GM23338 (cell line): ENCODE data around the gene VWC2. TPM values are rescaled to one million over a fixed set of nuclear protein-coding genes. Genes with fewer than 3 reads are reported as not detected.

Source experiments
- ATAC-seq: fragments of 200-7000 bp; cut with Tn5 transposase; 3 replicates; pipeline ENCODE4 v1.9.1; 2020
- DNase-seq: peaks from one replicate; pipeline ENCODE4 v3.0.0-alpha.2; 2015; ENCODE audit warnings: low spot score
- H2AFZ ChIP-seq: fragments of 200-600 bp; sonication (generic); 2 replicates; pipeline ENCODE4 v1.8.0; 2016; ENCODE audit warnings: antibody characterized with exemption, mild to moderate bottlenecking, moderate library complexity
- H3F3A ChIP-seq: fragments of 200-600 bp; sonication (generic); replicated peaks from 2 replicates; pipeline ENCODE4 v1.8.0; 2017; ENCODE audit warnings: antibody characterized with exemption, mixed run types, low read depth
- H3K27ac ChIP-seq: fragments of 200-600 bp; sonication (generic); 2 replicates; pipeline ENCODE4 v1.6.1; 2016; ENCODE audit warnings: low read depth
- H3K27me3 ChIP-seq: fragments of 200-600 bp; sonication (generic); 2 replicates; pipeline ENCODE4 v1.8.0; 2016; ENCODE audit warnings: mild to moderate bottlenecking, mixed run types, moderate library complexity; ENCODE audit not compliant: insufficient read depth
- H3K36me3 ChIP-seq: fragments of 200-600 bp; sonication (generic); 2 replicates; pipeline ENCODE4 v1.8.0; 2016; ENCODE audit warnings: mild to moderate bottlenecking; ENCODE audit not compliant: insufficient read depth
- H3K4me1 ChIP-seq: fragments of 200-600 bp; sonication (generic); 2 replicates; pipeline ENCODE4 v1.8.0; 2016; ENCODE audit warnings: mild to moderate bottlenecking, moderate library complexity; ENCODE audit not compliant: insufficient read depth
- H3K4me2 ChIP-seq: fragments of 200-600 bp; sonication (generic); 2 replicates; pipeline ENCODE4 v1.7.1; 2017; ENCODE audit warnings: mixed run types
- H3K4me3 ChIP-seq: fragments of 200-600 bp; sonication (generic); 2 replicates; pipeline ENCODE4 v1.6.1; 2016; ENCODE audit warnings: mixed run types
- H3K79me2 ChIP-seq: fragments of 200-600 bp; sonication (generic); replicated peaks from 2 replicates; pipeline ENCODE4 v1.8.0; 2017; ENCODE audit warnings: mild to moderate bottlenecking; ENCODE audit not compliant: insufficient read depth
- H3K9me2 ChIP-seq: fragments of 200-600 bp; sonication (generic); 2 replicates; pipeline ENCODE4 v1.8.0; 2017; ENCODE audit not compliant: insufficient read depth
- H4K20me1 ChIP-seq: fragments of 200-600 bp; sonication (generic); replicated peaks from 2 replicates; pipeline ENCODE4 v1.8.0; 2017; ENCODE audit warnings: mild to moderate bottlenecking; ENCODE audit not compliant: insufficient read depth
- H3K27ac Mint-ChIP-seq: 2 replicates; pipeline ENCODE4 v1.8.0; 2020; ENCODE audit warnings: inconsistent platforms, mild to moderate bottlenecking, moderate library complexity, mixed read lengths
- H3K27me3 Mint-ChIP-seq: 3 replicates; pipeline ENCODE4 v1.8.0; 2022; ENCODE audit warnings: low read depth, mild to moderate bottlenecking, moderate library complexity, mixed read lengths, inconsistent platforms; ENCODE audit not compliant: insufficient read depth, poor library complexity
- H3K36me3 Mint-ChIP-seq: 3 replicates; pipeline ENCODE4 v1.8.0; 2021; ENCODE audit warnings: low read depth, mild to moderate bottlenecking, inconsistent platforms, moderate library complexity, mixed read lengths
- H3K4me1 Mint-ChIP-seq: 3 replicates; pipeline ENCODE4 v1.8.0; 2020; ENCODE audit warnings: mild to moderate bottlenecking, inconsistent platforms, mixed read lengths
- H3K4me3 Mint-ChIP-seq: 3 replicates; pipeline ENCODE4 v1.8.0; 2021; ENCODE audit warnings: moderate library complexity, mild to moderate bottlenecking, inconsistent platforms, mixed read lengths
- H3K9me3 Mint-ChIP-seq: 3 replicates; pipeline ENCODE4 v1.8.0; 2020; ENCODE audit warnings: moderate library complexity, mild to moderate bottlenecking, inconsistent platforms, mixed read lengths
- CREB1 ChIP-seq: fragments of 250-450 bp; sonication (Bioruptor Pico); IDR thresholded peaks from 2 replicates; pipeline ENCODE4 v1.5.0; 2020; ENCODE audit warnings: low read depth, mild to moderate bottlenecking, moderate library complexity
- CTCF ChIP-seq, 2 experiments: fragments of 200-600 bp in 1 of 2; sonication (generic) in 1 of 2; conservative IDR thresholded peaks; 2 replicates each; pipeline versions ENCODE4 v1.5.1 to v1.6.1; 2016 to 2017; ENCODE audit warnings: antibody characterized with exemption in 2 of 2, low read depth in 2 of 2, mild to moderate bottlenecking in 2 of 2, moderate library complexity in 1 of 2
- ETS1 ChIP-seq: IDR thresholded peaks from 2 replicates; pipeline ENCODE4 v1.6.1; 2016; ENCODE audit warnings: antibody characterized with exemption
- EZH2 ChIP-seq: fragments of 200-600 bp; sonication (generic); IDR thresholded peaks from one replicate; pipeline ENCODE4 v1.8.0; 2017; ENCODE audit warnings: antibody characterized with exemption, mild to moderate bottlenecking, low read depth; ENCODE audit not compliant: unreplicated experiment
- EZH2phosphoT487 ChIP-seq: fragments of 200-600 bp; sonication (generic); IDR thresholded peaks from one replicate; pipeline ENCODE4 v1.8.1; 2018; ENCODE audit warnings: antibody characterized with exemption; ENCODE audit not compliant: unreplicated experiment
- JUNB ChIP-seq: IDR thresholded peaks from one replicate; pipeline ENCODE4 v1.6.1; 2016; ENCODE audit warnings: antibody characterized with exemption; ENCODE audit not compliant: unreplicated experiment
- NANOG ChIP-seq: IDR thresholded peaks from 2 replicates; pipeline ENCODE4 v1.6.1; 2016; ENCODE audit warnings: antibody characterized with exemption, borderline replicate concordance
- POLR2AphosphoS5 ChIP-seq: IDR thresholded peaks from 2 replicates; pipeline ENCODE4 v1.6.1; 2016; ENCODE audit warnings: antibody characterized with exemption, low read depth
- REST ChIP-seq: IDR thresholded peaks from one replicate; pipeline ENCODE4 v1.6.1; 2018; ENCODE audit warnings: antibody characterized with exemption; ENCODE audit not compliant: unreplicated experiment
- STAT1 ChIP-seq: IDR thresholded peaks from one replicate; pipeline ENCODE4 v1.6.1; 2016; ENCODE audit warnings: antibody characterized with exemption; ENCODE audit not compliant: unreplicated experiment
- ZNF114 ChIP-seq: fragments of 250-450 bp; sonication (Bioruptor Pico); IDR thresholded peaks from 2 replicates; pipeline ENCODE4 v1.5.0; 2020; ENCODE audit warnings: mild to moderate bottlenecking, moderate library complexity
- ZNF331 ChIP-seq: fragments of 250-450 bp; sonication (Bioruptor Pico); IDR thresholded peaks from 2 replicates; pipeline ENCODE4 v1.5.0; 2020; ENCODE audit warnings: low read depth, mild to moderate bottlenecking, moderate library complexity
- polyA plus RNA-seq: library from polyadenylated mRNA; unstranded; fragments of >200 nt; fragmentation: Nextera tagmentation; extraction: Ambion mirVana; gene quantifications from 2 replicates; pipeline ENCODE4 v1.2.1, GENCODE V29; 2016
- total RNA-seq: library from RNA; depleted of rRNA; stranded (reverse); fragments of >200 nt; shearing (Covaris generic); gene quantifications from 2 replicates; pipeline ENCODE4 v1.2.3, GENCODE V29; 2014
- TF ChIP-seq, protein P1 (sequence below): fragments of 250-450 bp; sonication (Bioruptor Pico); IDR thresholded peaks from 2 replicates; pipeline ENCODE4 v1.5.0; 2020; ENCODE audit warnings: mild to moderate bottlenecking, moderate library complexity

The VWC2 gene
- total and polyA plus RNA-seq, 2 experiments from 2014 or later, result 0.15 to 0.45 TPM

- no peak for ATAC-seq
These were observed 158.2 kb downstream of the VWC2 start for GRCh38 chr7:49931627-49932026.

More at GRCh38 chr7:49931627-49932026, 158.2 kb downstream of the VWC2 start:
- Histone ChIP-seq H3K4me2 (no peak overlapping the region), H3K27ac (no peak overlapping the region), H3F3A (no peaks in the 10 kb centered on the region), H3K4me3 (no peak overlapping the region), H3K27me3 (no peaks in the 10 kb centered on the region), H3K9me2 (peaks cover 2% of the 10 kb centered on the region; the same call in 1 of the 2 replicates), H2AFZ (no peak overlapping the region), H3K36me3 (0 out of 2 replicates have a peak, but pooled peaks cover 7% of the 10 kb centered on the region), H3K79me2 (no peaks in the 10 kb centered on the region), H3K4me1 (no peaks in the 10 kb centered on the region), H4K20me1 (no peaks in the 10 kb centered on the region)
- Mint-ChIP-seq H3K27ac (no peak overlapping the region), H3K4me3 (no peak overlapping the region), H3K4me1 (no peaks in the 10 kb centered on the region), H3K9me3 (peaks cover 42% of the 10 kb centered on the region), H3K36me3 (peaks cover 28% of the 10 kb centered on the region), H3K27me3 (peaks cover 2% of the 10 kb centered on the region)
- DNase-seq, result no peak
- TF ChIP-seq, protein P1, sequence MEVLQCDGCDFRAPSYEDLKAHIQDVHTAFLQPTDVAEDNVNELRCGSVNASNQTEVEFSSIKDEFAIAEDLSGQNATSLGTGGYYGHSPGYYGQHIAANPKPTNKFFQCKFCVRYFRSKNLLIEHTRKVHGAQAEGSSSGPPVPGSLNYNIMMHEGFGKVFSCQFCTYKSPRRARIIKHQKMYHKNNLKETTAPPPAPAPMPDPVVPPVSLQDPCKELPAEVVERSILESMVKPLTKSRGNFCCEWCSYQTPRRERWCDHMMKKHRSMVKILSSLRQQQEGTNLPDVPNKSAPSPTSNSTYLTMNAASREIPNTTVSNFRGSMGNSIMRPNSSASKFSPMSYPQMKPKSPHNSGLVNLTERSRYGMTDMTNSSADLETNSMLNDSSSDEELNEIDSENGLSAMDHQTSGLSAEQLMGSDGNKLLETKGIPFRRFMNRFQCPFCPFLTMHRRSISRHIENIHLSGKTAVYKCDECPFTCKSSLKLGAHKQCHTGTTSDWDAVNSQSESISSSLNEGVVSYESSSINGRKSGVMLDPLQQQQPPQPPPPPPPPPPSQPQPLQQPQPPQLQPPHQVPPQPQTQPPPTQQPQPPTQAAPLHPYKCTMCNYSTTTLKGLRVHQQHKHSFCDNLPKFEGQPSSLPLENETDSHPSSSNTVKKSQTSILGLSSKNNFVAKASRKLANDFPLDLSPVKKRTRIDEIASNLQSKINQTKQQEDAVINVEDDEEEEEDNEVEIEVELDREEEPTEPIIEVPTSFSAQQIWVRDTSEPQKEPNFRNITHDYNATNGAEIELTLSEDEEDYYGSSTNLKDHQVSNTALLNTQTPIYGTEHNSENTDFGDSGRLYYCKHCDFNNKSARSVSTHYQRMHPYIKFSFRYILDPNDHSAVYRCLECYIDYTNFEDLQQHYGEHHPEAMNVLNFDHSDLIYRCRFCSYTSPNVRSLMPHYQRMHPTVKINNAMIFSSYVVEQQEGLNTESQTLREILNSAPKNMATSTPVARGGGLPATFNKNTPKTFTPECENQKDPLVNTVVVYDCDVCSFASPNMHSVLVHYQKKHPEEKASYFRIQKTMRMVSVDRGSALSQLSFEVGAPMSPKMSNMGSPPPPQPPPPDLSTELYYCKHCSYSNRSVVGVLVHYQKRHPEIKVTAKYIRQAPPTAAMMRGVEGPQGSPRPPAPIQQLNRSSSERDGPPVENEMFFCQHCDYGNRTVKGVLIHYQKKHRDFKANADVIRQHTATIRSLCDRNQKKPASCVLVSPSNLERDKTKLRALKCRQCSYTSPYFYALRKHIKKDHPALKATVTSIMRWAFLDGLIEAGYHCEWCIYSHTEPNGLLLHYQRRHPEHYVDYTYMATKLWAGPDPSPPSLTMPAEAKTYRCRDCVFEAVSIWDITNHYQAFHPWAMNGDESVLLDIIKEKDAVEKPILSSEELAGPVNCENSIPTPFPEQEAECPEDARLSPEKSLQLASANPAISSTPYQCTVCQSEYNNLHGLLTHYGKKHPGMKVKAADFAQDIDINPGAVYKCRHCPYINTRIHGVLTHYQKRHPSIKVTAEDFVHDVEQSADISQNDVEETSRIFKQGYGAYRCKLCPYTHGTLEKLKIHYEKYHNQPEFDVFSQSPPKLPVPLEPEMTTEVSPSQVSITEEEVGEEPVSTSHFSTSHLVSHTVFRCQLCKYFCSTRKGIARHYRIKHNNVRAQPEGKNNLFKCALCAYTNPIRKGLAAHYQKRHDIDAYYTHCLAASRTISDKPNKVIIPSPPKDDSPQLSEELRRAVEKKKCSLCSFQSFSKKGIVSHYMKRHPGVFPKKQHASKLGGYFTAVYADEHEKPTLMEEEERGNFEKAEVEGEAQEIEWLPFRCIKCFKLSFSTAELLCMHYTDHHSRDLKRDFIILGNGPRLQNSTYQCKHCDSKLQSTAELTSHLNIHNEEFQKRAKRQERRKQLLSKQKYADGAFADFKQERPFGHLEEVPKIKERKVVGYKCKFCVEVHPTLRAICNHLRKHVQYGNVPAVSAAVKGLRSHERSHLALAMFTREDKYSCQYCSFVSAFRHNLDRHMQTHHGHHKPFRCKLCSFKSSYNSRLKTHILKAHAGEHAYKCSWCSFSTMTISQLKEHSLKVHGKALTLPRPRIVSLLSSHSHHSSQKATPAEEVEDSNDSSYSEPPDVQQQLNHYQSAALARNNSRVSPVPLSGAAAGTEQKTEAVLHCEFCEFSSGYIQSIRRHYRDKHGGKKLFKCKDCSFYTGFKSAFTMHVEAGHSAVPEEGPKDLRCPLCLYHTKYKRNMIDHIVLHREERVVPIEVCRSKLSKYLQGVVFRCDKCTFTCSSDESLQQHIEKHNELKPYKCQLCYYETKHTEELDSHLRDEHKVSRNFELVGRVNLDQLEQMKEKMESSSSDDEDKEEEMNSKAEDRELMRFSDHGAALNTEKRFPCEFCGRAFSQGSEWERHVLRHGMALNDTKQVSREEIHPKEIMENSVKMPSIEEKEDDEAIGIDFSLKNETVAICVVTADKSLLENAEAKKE (CRISPR knock-in tag), result no peak
- TF ChIP-seq NANOG (no peak), CTCF (conservative IDR thresholded peaks at IDR 0.05; ENCODE audit: low read depth in 2 of 2) (no peak), REST (no peak), EZH2 (no peak), STAT1 (no peak), ZNF114 (CRISPR knock-in tag) (no peak), ETS1 (no peak), EZH2phosphoT487 (no peak), CREB1 (no peak), ZNF331 (no peak), JUNB (no peak), POLR2AphosphoS5 (no peak)
